Endothelial cell of umbilical vein (primary cell): Measurements from ENCODE around the gene MAST4. TPM values are rescaled to one million over a fixed set of nuclear protein-coding genes. Genes with fewer than 3 reads are reported as not detected.

Experiments
- BruUV-seq: library from RNA; stranded (reverse); fragments of 400-500 nt; replicated peaks from 2 replicates; lab custom pipeline; 2021; lab: Mats Ljungman, UMichigan
- CTCF ChIA-PET: fragments of 300-600, 350-600 bp; sonication (Branson Sonifier 250); formaldehyde crosslinking; loops from one replicate; lab custom pipeline; 2021; ENCODE audit warnings: antibody characterized with exemption, inconsistent platforms; lab: Charles Lee
- POLR2A ChIA-PET: fragments of 300-600, 350-600 bp; sonication (Branson Sonifier 250); formaldehyde crosslinking; loops from one replicate; lab custom pipeline; 2021; ENCODE audit warnings: antibody characterized with exemption, inconsistent platforms; lab: Charles Lee
- DNase-seq: peaks from one replicate; pipeline ENCODE4 v3.0.0-alpha.2; 2011; ENCODE audit warnings: low read depth, low spot score
- FAIRE-seq: peaks from 2 replicates; lab custom pipeline; 2011; peaks lifted over from hg19 to GRCh38; lab: Jason Lieb, UNC
- H2AFZ ChIP-seq: 2 replicates; pipeline ENCODE4 v1.6.0; 2012; ENCODE audit warnings: low read depth, low read length, control low read depth, inconsistent platforms
- H3K27ac ChIP-seq: 2 replicates; pipeline ENCODE4 v1.5.1; 2011; ENCODE audit warnings: low read depth, mild to moderate bottlenecking, control low read depth, low read length, moderate library complexity; ENCODE audit not compliant: insufficient read depth
- H3K27me3 ChIP-seq, 2 experiments: 2 replicates each; pipeline versions ENCODE4 v1.6.0 to v1.6.1; 2011; ENCODE audit warnings: low read length in 2 of 2, mixed read lengths in 1 of 2; ENCODE audit not compliant: control insufficient read depth in 2 of 2, insufficient read depth in 2 of 2
- H3K36me3 ChIP-seq, 2 experiments: 2 replicates in 1 of 2; 3 replicates in 1 of 2; pipeline ENCODE4 v1.5.1; 2011; ENCODE audit warnings: low read length in 2 of 2, mild to moderate bottlenecking in 1 of 2, moderate library complexity in 1 of 2; ENCODE audit not compliant: control insufficient read depth in 2 of 2, insufficient read depth in 2 of 2; ENCODE audit errors: extremely low read depth in 1 of 2
- H3K4me1 ChIP-seq: 3 replicates; pipeline ENCODE4 v1.5.1; 2011; ENCODE audit warnings: mild to moderate bottlenecking, low read length; ENCODE audit not compliant: control insufficient read depth, insufficient read depth; ENCODE audit errors: extremely low read depth
- H3K4me2 ChIP-seq: 2 replicates; pipeline ENCODE4 v1.6.1; 2011; ENCODE audit warnings: low read length, control low read depth, mixed read lengths; ENCODE audit not compliant: insufficient read depth
- H3K4me3 ChIP-seq, 3 experiments: fragments of 200-600 bp in 1 of 3; sonication (generic), shearing (Covaris generic) in 1 of 3; replicated peaks in 1 of 3; 2 replicates each; pipeline ENCODE4 v1.5.1; 2011 to 2016; ENCODE audit warnings: control low read depth in 3 of 3, low read length in 3 of 3, mild to moderate bottlenecking in 2 of 3, inconsistent platforms in 1 of 3, low read depth in 1 of 3, moderate library complexity in 1 of 3; ENCODE audit not compliant: insufficient read depth in 1 of 3
- H3K79me2 ChIP-seq: 2 replicates; pipeline ENCODE4 v1.6.0; 2012; ENCODE audit warnings: low read length, inconsistent platforms; ENCODE audit not compliant: control insufficient read depth, insufficient read depth
- H3K9ac ChIP-seq: replicated peaks from 2 replicates; pipeline ENCODE3; 2011; ENCODE audit warnings: low read length, control low read depth; ENCODE audit not compliant: insufficient read depth; ENCODE audit errors: extremely low read depth
- H3K9me1 ChIP-seq: replicated peaks from 3 replicates; pipeline ENCODE4 v1.6.0; 2011; ENCODE audit warnings: mild to moderate bottlenecking, low read length; ENCODE audit not compliant: control insufficient read depth, insufficient read depth; ENCODE audit errors: extremely low read depth
- H3K9me3 ChIP-seq: replicated peaks from 2 replicates; pipeline ENCODE4 v1.5.1; 2012; ENCODE audit warnings: low read length, inconsistent platforms; ENCODE audit not compliant: control insufficient read depth, insufficient read depth
- H4K20me1 ChIP-seq: replicated peaks from 2 replicates; pipeline ENCODE3; 2011; ENCODE audit warnings: mild to moderate bottlenecking, low read length; ENCODE audit not compliant: control insufficient read depth, insufficient read depth; ENCODE audit errors: extremely low read depth
- EZH2 ChIP-seq: IDR thresholded peaks from 2 replicates; pipeline ENCODE4 v1.6.1; 2012; ENCODE audit warnings: borderline replicate concordance, low read depth, mild to moderate bottlenecking, moderate library complexity, low read length, inconsistent platforms; ENCODE audit not compliant: severe bottlenecking
- FOS ChIP-seq: IDR thresholded peaks from 2 replicates; pipeline ENCODE4 v1.6.1; 2011; ENCODE audit warnings: mild to moderate bottlenecking, low read length, moderate library complexity, borderline replicate concordance; ENCODE audit not compliant: insufficient read depth
- GATA2 ChIP-seq: IDR thresholded peaks from 2 replicates; pipeline ENCODE4 v1.7.0; 2011; ENCODE audit warnings: low read depth, mild to moderate bottlenecking, moderate library complexity, mixed read lengths, low read length; ENCODE audit not compliant: insufficient read length, insufficient read depth
- JUN ChIP-seq: IDR thresholded peaks from 2 replicates; pipeline ENCODE4 v1.6.1; 2011; ENCODE audit warnings: borderline replicate concordance, low read depth; ENCODE audit not compliant: insufficient read length, insufficient read depth
- MAX ChIP-seq: IDR thresholded peaks from 2 replicates; pipeline ENCODE4 v1.6.1; 2011; ENCODE audit not compliant: insufficient read depth, insufficient read length
- MYC ChIP-seq: IDR thresholded peaks from one replicate; pipeline ENCODE4 v1.6.1; 2011; ENCODE audit warnings: mild to moderate bottlenecking, low read depth, low read length
- POLR2A ChIP-seq: IDR thresholded peaks from 2 replicates; pipeline ENCODE4 v1.6.1; 2012; ENCODE audit warnings: low read depth, mild to moderate bottlenecking, control low read depth, low read length
- POLR2AphosphoS5 ChIP-seq: IDR thresholded peaks from 2 replicates; pipeline ENCODE4 v1.6.1; 2012; ENCODE audit warnings: low read depth, mild to moderate bottlenecking, control low read depth, low read length, moderate library complexity; ENCODE audit not compliant: insufficient read depth
- dilution Hi-C: fragments of 300-500 bp; cut with MboI; formaldehyde crosslinking; loops from one replicate; pipeline ENCODE4 v1.15.0; 2019; ENCODE audit warnings: low sequenced_read_pairs; ENCODE audit not compliant: extremely low pct_ligation_motif_present
- intact Hi-C: fragments of 100-400 bp; cut with micrococcal nuclease; formaldehyde crosslinking; loops from one replicate; pipeline ENCODE4 v1.10.0; 2022
- polyA plus RNA-seq, 4 experiments: library from polyadenylated mRNA; depleted of rRNA in 3 of 4; stranded (reverse) in 3 of 4; unstranded in 1 of 4; fragments of >200 nt; gene quantifications; 2 replicates each; pipeline versions ENCODE4 v1.2.1 to v1.2.3, GENCODE V29; 2011 to 2012; ENCODE audit warnings: missing spikeins in 1 of 4
- total RNA-seq: library from RNA; stranded (reverse); gene quantifications from 2 replicates; pipeline ENCODE4 v1.2.3, GENCODE V29; 2021
- TF ChIP-seq, protein P1 (sequence below), 2 donors: IDR thresholded peaks; 1 replicate in 1 of 2; 2 replicates in 1 of 2; pipeline ENCODE4 v1.5.1; 2011; ENCODE audit warnings: low read length in 2 of 2, mild to moderate bottlenecking in 2 of 2, moderate library complexity in 2 of 2, control low read depth in 1 of 2, inconsistent platforms in 1 of 2, low read depth in 1 of 2; ENCODE audit not compliant: insufficient read depth in 1 of 2; ENCODE audit errors: extremely low read depth in 1 of 2

The MAST4 gene
- total and polyA plus RNA-seq, 2 donors (not counting 3 experiments of a cell fraction or from before 2014, with no cell fraction given), result 40.2 to 116 TPM

GRCh38 chr5:67115817-67116216, 519.6 kb downstream of the MAST4 start:
- Histone ChIP-seq H3K4me3 (no peak overlapping the region), H3K27me3 (no peaks in the 10 kb centered on the region), H3K36me3 (peaks cover 23 to 36% of the 10 kb centered on the region in 2 experiments), H3K4me2 (no peak overlapping the region), H3K4me1 (no peaks in the 10 kb centered on the region), H3K27ac (no peak overlapping the region), H4K20me1 (no peaks in the 10 kb centered on the region), H3K9ac (no peak overlapping the region), H3K79me2 (no peaks in the 10 kb centered on the region), H3K9me3 (no peaks in the 10 kb centered on the region), H3K9me1 (no peaks in the 10 kb centered on the region), H2AFZ (no peak overlapping the region)
- POLR2A ChIA-PET, result no interaction called here
- TF ChIP-seq FOS (no peak), POLR2AphosphoS5 (no peak), GATA2 (no peak), JUN (no peak), EZH2 (no peak), MYC (no peak), POLR2A (no peak), MAX (no peak)
- TF ChIP-seq, protein P1, sequence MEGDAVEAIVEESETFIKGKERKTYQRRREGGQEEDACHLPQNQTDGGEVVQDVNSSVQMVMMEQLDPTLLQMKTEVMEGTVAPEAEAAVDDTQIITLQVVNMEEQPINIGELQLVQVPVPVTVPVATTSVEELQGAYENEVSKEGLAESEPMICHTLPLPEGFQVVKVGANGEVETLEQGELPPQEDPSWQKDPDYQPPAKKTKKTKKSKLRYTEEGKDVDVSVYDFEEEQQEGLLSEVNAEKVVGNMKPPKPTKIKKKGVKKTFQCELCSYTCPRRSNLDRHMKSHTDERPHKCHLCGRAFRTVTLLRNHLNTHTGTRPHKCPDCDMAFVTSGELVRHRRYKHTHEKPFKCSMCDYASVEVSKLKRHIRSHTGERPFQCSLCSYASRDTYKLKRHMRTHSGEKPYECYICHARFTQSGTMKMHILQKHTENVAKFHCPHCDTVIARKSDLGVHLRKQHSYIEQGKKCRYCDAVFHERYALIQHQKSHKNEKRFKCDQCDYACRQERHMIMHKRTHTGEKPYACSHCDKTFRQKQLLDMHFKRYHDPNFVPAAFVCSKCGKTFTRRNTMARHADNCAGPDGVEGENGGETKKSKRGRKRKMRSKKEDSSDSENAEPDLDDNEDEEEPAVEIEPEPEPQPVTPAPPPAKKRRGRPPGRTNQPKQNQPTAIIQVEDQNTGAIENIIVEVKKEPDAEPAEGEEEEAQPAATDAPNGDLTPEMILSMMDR (IDR thresholded peaks at IDR 0.05; ENCODE audit: extremely low read depth in 1 of 2, insufficient read depth in 1 of 2, low read depth in 1 of 2, low read length in 2 of 2), result no peak
- dilution Hi-C loops (no loop called here), intact Hi-C loops (no loop called here)
- CTCF ChIA-PET, result no interaction called here
- no TSS peak for BruUV-seq
- DNase-seq (no peak), FAIRE-seq (no peak)
